Prostate gland (tissue), 2 donors: ENCODE data around the gene VPS50. TPM values are rescaled to one million over a fixed set of nuclear protein-coding genes. Genes with fewer than 3 reads are reported as not detected.
"Not testable (repeated sequence)": the region's sequence is repeated elsewhere in the genome, so short reads cannot be mapped to it uniquely, and the experiment has no call there.

Experiments
- DNase-seq: peaks from one replicate; pipeline ENCODE4 v3.0.0-alpha.2; 2019; ENCODE audit warnings: low spot score
- H3K27ac ChIP-seq, 2 donors: fragments of 200-600 bp; sonication (generic); 2 replicates each; pipeline ENCODE4 v1.5.1; 2017 to 2019
- H3K27me3 ChIP-seq: fragments of 200-600 bp; sonication (generic); replicated peaks from 2 replicates; pipeline ENCODE4 v1.5.1; 2019; ENCODE audit not compliant: insufficient read depth
- H3K36me3 ChIP-seq, 2 donors: fragments of 200-600 bp; sonication (generic); 1 replicate in 1 of 2; 2 replicates in 1 of 2; pipeline versions ENCODE4 v1.5.1 to v1.8.1; 2017 to 2019
- H3K4me1 ChIP-seq: fragments of 200-600 bp; sonication (generic); replicated peaks from 2 replicates; pipeline ENCODE4 v1.5.1; 2019
- H3K4me3 ChIP-seq, 2 donors: fragments of 200-600 bp; sonication (generic); 2 replicates each; pipeline ENCODE4 v1.5.1; 2017 to 2019
- H3K9me3 ChIP-seq: fragments of 200-600 bp; sonication (generic); 2 replicates; pipeline ENCODE4 v1.5.1; 2017
- CTCF ChIP-seq, 4 experiments: fragments of 200-600 bp in 2 of 4; fragments of 450-650 bp in 2 of 4; sonication (generic) in 2 of 4; IDR thresholded peaks; 1 replicate in 3 of 4; 2 replicates in 1 of 4; pipeline ENCODE4 v1.5.1; 2016 to 2019; ENCODE audit warnings: antibody characterized with exemption in 4 of 4, mild to moderate bottlenecking in 2 of 4, moderate library complexity in 2 of 4
- POLR2A ChIP-seq: fragments of 450-650 bp; IDR thresholded peaks from one replicate; pipeline ENCODE4 v1.6.1; 2016; ENCODE audit warnings: antibody characterized with exemption, mild to moderate bottlenecking
- POLR2AphosphoS5 ChIP-seq: sonication (generic); formaldehyde crosslinking; IDR thresholded peaks from one replicate; pipeline ENCODE4 v1.6.1; 2017; ENCODE audit warnings: antibody characterized with exemption
- WGBS: methylation state at CpG from one replicate; pipeline ENCODE4 v1.1.5; 2018; 5-methylcytosine and 5-hydroxymethylcytosine counted together
- intact Hi-C: fragments of 100-400 bp; cut with DNase I; formaldehyde crosslinking; loops from one replicate; pipeline ENCODE4 v1.14.2; 2022
- total RNA-seq, 2 donors: library from RNA; depleted of rRNA; stranded (reverse); fragments of >200 nt; gene quantifications; one replicate each; pipeline ENCODE4 v1.1.0, GENCODE V29; 2016

The VPS50 gene
- total RNA-seq, 2 donors from 2014 or later: 14.1 to 20.6 TPM

GRCh38 chr7:93316730-93317129, 84.6 kb downstream of the VPS50 start:
- no peaks in the 10 kb centered on the region for H3K9me3 ChIP-seq
- H3K36me3 ChIP-seq: no peaks in the 10 kb centered on the region
- H3K4me1 ChIP-seq: no peaks in the 10 kb centered on the region
- TF ChIP-seq POLR2A (no peak), POLR2AphosphoS5 (no peak), CTCF (IDR thresholded peaks at IDR 0.05) (no peak)
- no peak overlapping the region for H3K4me3 ChIP-seq
- intact Hi-C loops: no loop called here
- no peak overlapping the region for H3K27ac ChIP-seq
- H3K27me3 ChIP-seq: no peaks in the 10 kb centered on the region
- no peak for DNase-seq

DNA sequence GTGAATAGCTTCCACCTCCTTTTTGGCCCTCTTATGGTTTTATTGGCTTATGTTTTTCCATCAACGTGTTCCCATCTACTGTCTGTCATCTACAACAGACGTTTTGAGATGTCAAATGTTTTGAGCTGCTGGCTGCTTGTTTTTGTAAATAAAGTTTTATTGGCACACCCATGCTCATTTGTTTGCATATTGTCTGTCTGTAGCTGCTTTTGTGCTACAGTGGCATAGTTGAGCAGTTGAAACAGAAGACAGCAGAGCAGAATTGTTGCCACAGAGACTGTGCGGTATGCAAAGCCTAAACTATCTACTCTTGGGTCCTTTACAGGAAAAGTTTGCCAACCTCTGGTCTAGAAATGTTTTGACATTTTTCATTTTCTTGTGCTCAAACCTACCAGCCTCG, 88.7 kb downstream of the VPS50 start:
- H3K36me3 ChIP-seq: no peaks in the 10 kb centered on the region
- H3K4me3 ChIP-seq: no peak overlapping the region
- intact Hi-C loops: no loop called here
- TF ChIP-seq POLR2AphosphoS5: no peak
- no peak for TF ChIP-seq CTCF (IDR thresholded peaks at IDR 0.05)
- TF ChIP-seq POLR2A: no peak
- H3K9me3 ChIP-seq: no peaks in the 10 kb centered on the region
- no peaks in the 10 kb centered on the region for H3K27me3 ChIP-seq
- H3K4me1 ChIP-seq: no peaks in the 10 kb centered on the region
- DNase-seq: no peak
- no peak overlapping the region for H3K27ac ChIP-seq
- WGBS: 88% methylated on average over 4 of the region's 4 CpGs

DNA sequence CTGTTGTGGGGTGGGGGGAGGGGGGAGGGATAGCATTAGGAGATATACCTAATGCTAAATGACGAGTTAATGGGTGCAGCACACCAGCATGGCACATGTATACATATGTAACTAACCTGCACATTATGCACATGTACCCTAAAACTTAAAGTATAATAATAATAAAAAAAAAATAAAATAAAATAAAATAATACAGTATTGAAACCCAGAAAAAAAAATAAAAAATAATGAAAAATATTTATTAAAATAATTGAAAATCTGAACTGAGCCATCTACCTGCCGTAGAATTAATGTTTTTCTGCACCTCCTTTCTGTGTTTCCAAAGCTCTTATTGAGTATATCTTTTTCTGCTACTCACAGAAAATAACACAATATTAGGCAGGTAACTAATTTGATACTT, 94.1 kb downstream of the VPS50 start:
- H3K36me3 ChIP-seq, H3K4me1 ChIP-seq, H3K27ac ChIP-seq, H3K4me3 ChIP-seq, intact Hi-C loops, H3K9me3 ChIP-seq, DNase-seq, H3K27me3 ChIP-seq: not testable (repeated sequence)
- 100% methylated on average over 2 of the region's 2 CpGs for WGBS

DNA sequence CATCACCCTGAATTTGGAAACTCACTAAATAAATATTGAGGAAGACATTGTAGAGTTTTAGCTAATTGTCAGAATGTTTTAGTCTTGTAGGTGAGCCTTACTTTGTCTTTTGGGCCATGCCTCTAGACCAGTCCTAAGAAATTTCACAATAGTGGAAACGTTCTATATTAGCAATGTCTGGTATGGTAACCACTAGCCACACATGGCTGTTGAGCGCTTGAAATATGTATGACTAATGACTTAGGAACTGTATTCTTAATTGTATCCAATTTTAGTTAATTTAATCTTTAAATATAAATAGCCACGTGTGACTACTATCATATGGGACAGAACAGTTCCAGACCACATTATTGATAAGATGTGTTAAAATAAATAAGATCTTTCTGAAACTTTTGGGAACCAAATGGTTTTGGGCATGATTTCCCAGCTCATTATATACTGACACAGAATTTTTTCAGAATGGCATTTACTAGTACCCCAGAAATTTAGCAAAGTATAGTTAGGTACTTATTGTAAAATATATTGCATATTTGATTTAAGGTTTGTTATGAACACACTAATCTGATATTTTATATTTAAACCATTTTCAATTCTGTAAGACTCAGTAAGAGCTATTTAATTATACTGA, 95.0 kb downstream of the VPS50 start:
- TF ChIP-seq POLR2A: no peak
- no peak for TF ChIP-seq POLR2AphosphoS5
- TF ChIP-seq CTCF (IDR thresholded peaks at IDR 0.05): no peak
- 92% methylated on average over 3 of the region's 3 CpGs for WGBS
- intact Hi-C loops: no loop called here

DNA sequence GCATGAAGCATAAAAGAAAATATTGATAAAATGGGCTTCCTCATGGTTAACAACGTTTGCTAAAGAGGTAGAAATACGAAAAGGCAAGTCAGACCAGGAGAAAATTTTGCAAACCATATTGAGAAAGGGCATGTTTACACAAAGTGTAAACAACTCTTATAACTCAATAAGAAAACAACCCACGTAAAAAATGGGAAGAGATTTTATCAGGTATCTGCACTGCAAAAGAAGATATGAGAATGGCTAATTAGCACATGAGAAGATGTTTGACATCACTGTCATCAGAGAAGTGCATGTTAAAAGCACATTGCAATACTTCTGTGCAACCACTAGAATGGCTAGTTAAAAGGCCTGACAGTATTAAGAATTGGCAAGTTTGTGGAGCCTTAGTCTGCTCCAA, 99.5 kb downstream of the VPS50 start:
- H3K27ac ChIP-seq: no peak overlapping the region
- H3K27me3 ChIP-seq: no peaks in the 10 kb centered on the region
- H3K36me3 ChIP-seq: no peaks in the 10 kb centered on the region
- H3K4me3 ChIP-seq: no peak overlapping the region
- 69% methylated on average over 3 of the region's 3 CpGs for WGBS
- no peak for TF ChIP-seq POLR2A
- TF ChIP-seq POLR2AphosphoS5: no peak
- TF ChIP-seq CTCF (IDR thresholded peaks at IDR 0.05): no peak
- H3K4me1 ChIP-seq: no peaks in the 10 kb centered on the region
- DNase-seq: no peak
- H3K9me3 ChIP-seq: no peaks in the 10 kb centered on the region
- intact Hi-C loops: no loop called here

More for the DNA sequence above, 95.0 kb downstream of the VPS50 start:
- no peaks in the 10 kb centered on the region for H3K9me3 ChIP-seq
- H3K36me3 ChIP-seq: no peaks in the 10 kb centered on the region
- no peaks in the 10 kb centered on the region for H3K4me1 ChIP-seq
- DNase-seq: no peak
- H3K4me3 ChIP-seq: no peak overlapping the region
- no peaks in the 10 kb centered on the region for H3K27me3 ChIP-seq
- no peak overlapping the region for H3K27ac ChIP-seq
